Measurements from ENCODE around the gene EID2.

The EID2 gene

GRCh38 chr19:39512988-39513387 is 27.0 kb downstream of the EID2 start:
- no peaks in the 10 kb centered on the region for H3K9me3 ChIP-seq (ENCODE audit: control insufficient read depth, low read length)
- no peaks in the 10 kb centered on the region for H3K36me3 ChIP-seq (ENCODE audit: control insufficient read depth, insufficient read depth, low read length)
- H3K4me1 ChIP-seq (ENCODE audit: control insufficient read depth, insufficient read depth, low read length), result peaks cover 6% of the 10 kb centered on the region
- no peak overlapping the region for H3K4me3 ChIP-seq (ENCODE audit: low read length)
- peaks cover 59% of the 10 kb centered on the region for H3K27me3 ChIP-seq (ENCODE audit: control insufficient read depth, insufficient read depth, low read length)
- H3K9ac ChIP-seq (ENCODE audit: low read length), result no peak overlapping the region

- Histone ChIP-seq H3K4me3 (ENCODE audit: low read length) (no peak overlapping the region), H3K9ac (ENCODE audit: low read length) (no peak overlapping the region), H3K9me3 (ENCODE audit: control insufficient read depth, low read length) (no peaks in the 10 kb centered on the region), H3K27me3 (ENCODE audit: control insufficient read depth, insufficient read depth, low read length) (peaks cover 59% of the 10 kb centered on the region), H3K4me1 (ENCODE audit: control insufficient read depth, insufficient read depth, low read length) (no peaks in the 10 kb centered on the region), H3K36me3 (ENCODE audit: control insufficient read depth, insufficient read depth, low read length) (no peaks in the 10 kb centered on the region)
Observed at GRCh38 chr19:39509233-39509632, 30.7 kb downstream of the EID2 start.

- Histone ChIP-seq H3K9ac (ENCODE audit: low read length) (no peak overlapping the region), H3K4me3 (ENCODE audit: low read length) (no peak overlapping the region), H3K27me3 (ENCODE audit: control insufficient read depth, insufficient read depth, low read length) (peaks cover 55% of the 10 kb centered on the region), H3K4me1 (ENCODE audit: control insufficient read depth, insufficient read depth, low read length) (no peaks in the 10 kb centered on the region), H3K36me3 (ENCODE audit: control insufficient read depth, insufficient read depth, low read length) (no peaks in the 10 kb centered on the region), H3K9me3 (ENCODE audit: control insufficient read depth, low read length) (no peaks in the 10 kb centered on the region)
Observed at GRCh38 chr19:39508629-39509028, 31.3 kb downstream of the EID2 start.

GRCh38 chr19:39507715-39508364 is 32.1 kb downstream of the EID2 start:
- Histone ChIP-seq H3K9ac (ENCODE audit: low read length) (no peak overlapping the region), H3K4me1 (ENCODE audit: control insufficient read depth, insufficient read depth, low read length) (no peaks in the 10 kb centered on the region), H3K4me3 (ENCODE audit: low read length) (no peak overlapping the region), H3K36me3 (ENCODE audit: control insufficient read depth, insufficient read depth, low read length) (no peaks in the 10 kb centered on the region), H3K27me3 (ENCODE audit: control insufficient read depth, insufficient read depth, low read length) (peaks cover 56% of the 10 kb centered on the region), H3K9me3 (ENCODE audit: control insufficient read depth, low read length) (no peaks in the 10 kb centered on the region)

GRCh38 chr19:39506944-39507714 is 32.8 kb downstream of the EID2 start:
- Histone ChIP-seq H3K36me3 (ENCODE audit: control insufficient read depth, insufficient read depth, low read length) (no peaks in the 10 kb centered on the region), H3K9me3 (ENCODE audit: control insufficient read depth, low read length) (no peaks in the 10 kb centered on the region), H3K27me3 (ENCODE audit: control insufficient read depth, insufficient read depth, low read length) (peaks cover 57% of the 10 kb centered on the region), H3K9ac (ENCODE audit: low read length) (no peak overlapping the region), H3K4me3 (ENCODE audit: low read length) (no peak overlapping the region), H3K4me1 (ENCODE audit: control insufficient read depth, insufficient read depth, low read length) (no peaks in the 10 kb centered on the region)

- Histone ChIP-seq H3K36me3 (ENCODE audit: control insufficient read depth, insufficient read depth, low read length) (no peaks in the 10 kb centered on the region), H3K27me3 (ENCODE audit: control insufficient read depth, insufficient read depth, low read length) (peaks cover 56% of the 10 kb centered on the region), H3K4me3 (ENCODE audit: low read length) (no peak overlapping the region), H3K4me1 (ENCODE audit: control insufficient read depth, insufficient read depth, low read length) (no peaks in the 10 kb centered on the region), H3K9ac (ENCODE audit: low read length) (no peak overlapping the region), H3K9me3 (ENCODE audit: control insufficient read depth, low read length) (no peaks in the 10 kb centered on the region)
Observed at GRCh38 chr19:39506598-39506943, 33.4 kb downstream of the EID2 start.

GRCh38 chr19:39502640-39503417 is 37.1 kb downstream of the EID2 start:
- Histone ChIP-seq H3K36me3 (ENCODE audit: control insufficient read depth, insufficient read depth, low read length) (no peaks in the 10 kb centered on the region), H3K27me3 (ENCODE audit: control insufficient read depth, insufficient read depth, low read length) (peaks cover 69% of the 10 kb centered on the region), H3K4me1 (ENCODE audit: control insufficient read depth, insufficient read depth, low read length) (peaks cover 8% of the 10 kb centered on the region), H3K9ac (ENCODE audit: low read length) (no peak overlapping the region), H3K4me3 (ENCODE audit: low read length) (no peak overlapping the region), H3K9me3 (ENCODE audit: control insufficient read depth, low read length) (no peaks in the 10 kb centered on the region)

GRCh38 chr19:39501340-39501739 is 38.6 kb downstream of the EID2 start:
- H3K9me3 ChIP-seq (ENCODE audit: control insufficient read depth, low read length), result no peaks in the 10 kb centered on the region
- no peak overlapping the region for H3K9ac ChIP-seq (ENCODE audit: low read length)
- no peak overlapping the region for H3K4me3 ChIP-seq (ENCODE audit: low read length)
- no peaks in the 10 kb centered on the region for H3K36me3 ChIP-seq (ENCODE audit: control insufficient read depth, insufficient read depth, low read length)
- peaks cover 66% of the 10 kb centered on the region for H3K27me3 ChIP-seq (ENCODE audit: control insufficient read depth, insufficient read depth, low read length)
- peaks cover 9% of the 10 kb centered on the region for H3K4me1 ChIP-seq (ENCODE audit: control insufficient read depth, insufficient read depth, low read length)

GRCh38 chr19:39500543-39500942 is 39.4 kb downstream of the EID2 start:
- peaks cover 9% of the 10 kb centered on the region for H3K4me1 ChIP-seq (ENCODE audit: control insufficient read depth, insufficient read depth, low read length)
- no peak overlapping the region for H3K9ac ChIP-seq (ENCODE audit: low read length)
- H3K36me3 ChIP-seq (ENCODE audit: control insufficient read depth, insufficient read depth, low read length), result no peaks in the 10 kb centered on the region
- H3K9me3 ChIP-seq (ENCODE audit: control insufficient read depth, low read length), result no peaks in the 10 kb centered on the region
- no peak overlapping the region for H3K4me3 ChIP-seq (ENCODE audit: low read length)
- peaks cover 67% of the 10 kb centered on the region for H3K27me3 ChIP-seq (ENCODE audit: control insufficient read depth, insufficient read depth, low read length)

- no peaks in the 10 kb centered on the region for H3K36me3 ChIP-seq (ENCODE audit: control insufficient read depth, insufficient read depth, low read length)
- H3K4me1 ChIP-seq (ENCODE audit: control insufficient read depth, insufficient read depth, low read length), result peaks cover 9% of the 10 kb centered on the region
- H3K9ac ChIP-seq (ENCODE audit: low read length), result no peak overlapping the region
- no peaks in the 10 kb centered on the region for H3K9me3 ChIP-seq (ENCODE audit: control insufficient read depth, low read length)
- no peak overlapping the region for H3K4me3 ChIP-seq (ENCODE audit: low read length)
- peaks cover 61% of the 10 kb centered on the region for H3K27me3 ChIP-seq (ENCODE audit: control insufficient read depth, insufficient read depth, low read length)
Observed at GRCh38 chr19:39499932-39500331, 40.0 kb downstream of the EID2 start.

- Histone ChIP-seq H3K4me1 (ENCODE audit: control insufficient read depth, insufficient read depth, low read length) (peaks cover 9% of the 10 kb centered on the region), H3K4me3 (ENCODE audit: low read length) (no peak within 1 kb of the TSS), H3K36me3 (ENCODE audit: control insufficient read depth, insufficient read depth, low read length) (no peaks in the 10 kb centered on the region), H3K9me3 (ENCODE audit: control insufficient read depth, low read length) (no peaks in the 10 kb centered on the region), H3K27me3 (ENCODE audit: control insufficient read depth, insufficient read depth, low read length) (peaks cover 52% of the 10 kb centered on the region), H3K9ac (ENCODE audit: low read length) (no peak within 1 kb of the TSS)
Observed at GRCh38 chr19:39498798-39499642, 40.9 kb downstream of the EID2 start, which contains the start of gene DLL3. DLL3 (plus strand) TSS chr19:39498947; CDS start chr19:39498975, 28 bp downstream.

All from mucosa of stomach (tissue), 1 donor.